HepG2 (cell line): Measurements from ENCODE around the gene HEPHL1.

ENCODE experiments used
- ZNF580 ChIP-seq: IDR thresholded peaks from 2 replicates; pipeline ENCODE4 v1.6.1; 2016; ENCODE audit warnings: low read depth, borderline replicate concordance
- ZNF788 ChIP-seq: sonication (generic); formaldehyde crosslinking; IDR thresholded peaks from 2 replicates; pipeline ENCODE4 v1.5.0; 2020; ENCODE audit warnings: mild to moderate bottlenecking, missing genetic modification reagents, borderline replicate concordance

- TF ChIP-seq ZNF788 (no peak), ZNF580 (CRISPR knock-in tag) (no peak)
Measured at GRCh38 chr11:93972790-93973189, 48.4 kb upstream of the HEPHL1 start.
